GM23338 (cell line): ENCODE measurements around the gene MIA.

Experiments used
- CREB1 ChIP-seq: fragments of 250-450 bp; sonication (Bioruptor Pico); IDR thresholded peaks from 2 replicates; pipeline ENCODE4 v1.5.0; 2020; ENCODE audit warnings: low read depth, mild to moderate bottlenecking, moderate library complexity
- EZH2 ChIP-seq: fragments of 200-600 bp; sonication (generic); IDR thresholded peaks from one replicate; pipeline ENCODE4 v1.8.0; 2017; ENCODE audit warnings: antibody characterized with exemption, mild to moderate bottlenecking, low read depth; ENCODE audit not compliant: unreplicated experiment
- EZH2phosphoT487 ChIP-seq: fragments of 200-600 bp; sonication (generic); IDR thresholded peaks from one replicate; pipeline ENCODE4 v1.8.1; 2018; ENCODE audit warnings: antibody characterized with exemption; ENCODE audit not compliant: unreplicated experiment
- NANOG ChIP-seq: IDR thresholded peaks from 2 replicates; pipeline ENCODE4 v1.6.1; 2016; ENCODE audit warnings: antibody characterized with exemption, borderline replicate concordance
- POLR2AphosphoS5 ChIP-seq: IDR thresholded peaks from 2 replicates; pipeline ENCODE4 v1.6.1; 2016; ENCODE audit warnings: antibody characterized with exemption, low read depth
- ZNF114 ChIP-seq: fragments of 250-450 bp; sonication (Bioruptor Pico); IDR thresholded peaks from 2 replicates; pipeline ENCODE4 v1.5.0; 2020; ENCODE audit warnings: mild to moderate bottlenecking, moderate library complexity
- TF ChIP-seq, protein P1 (sequence below), 2 experiments: fragments of 200-600 bp in 1 of 2; sonication (generic) in 1 of 2; conservative IDR thresholded peaks; 2 replicates each; pipeline versions ENCODE4 v1.5.1 to v1.6.1; 2016 to 2017; ENCODE audit warnings: antibody characterized with exemption in 2 of 2, low read depth in 2 of 2, mild to moderate bottlenecking in 2 of 2, moderate library complexity in 1 of 2
- TF ChIP-seq, protein P2 (sequence below): IDR thresholded peaks from one replicate; pipeline ENCODE4 v1.6.1; 2018; ENCODE audit warnings: antibody characterized with exemption; ENCODE audit not compliant: unreplicated experiment
- TF ChIP-seq, protein P3 (sequence below): IDR thresholded peaks from 2 replicates; pipeline ENCODE4 v1.6.1; 2016; ENCODE audit warnings: antibody characterized with exemption

DNA sequence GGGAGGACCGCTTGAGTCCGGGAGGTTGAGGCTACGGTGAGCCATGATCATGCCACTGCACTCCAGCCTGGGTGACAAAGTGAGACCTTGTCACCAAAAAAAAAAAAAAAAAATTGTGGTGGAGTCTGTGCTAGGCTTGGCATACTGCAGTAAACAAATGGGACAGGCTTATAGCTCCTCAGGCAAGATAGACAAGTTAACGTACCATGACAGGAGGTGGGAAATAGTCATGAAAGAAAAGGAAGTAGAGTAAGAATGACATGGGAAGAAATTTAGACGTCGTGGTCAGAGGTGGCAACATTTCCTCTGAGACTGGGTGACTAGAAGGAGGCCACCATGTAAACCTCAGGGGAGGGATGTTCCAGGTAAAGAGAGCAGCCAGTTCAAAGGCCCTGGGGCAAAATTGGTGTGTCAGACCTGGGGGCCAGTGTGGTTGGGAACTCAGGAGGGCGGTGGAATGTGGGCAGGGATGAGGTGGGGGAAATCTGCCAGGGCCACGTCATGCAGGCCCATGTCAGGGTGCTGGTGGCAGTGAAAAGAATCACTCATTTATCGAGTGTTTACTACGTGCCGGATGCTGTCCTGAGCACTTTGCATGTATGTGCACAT lies 18.7 kb upstream of the MIA start:
- TF ChIP-seq, protein P1, sequence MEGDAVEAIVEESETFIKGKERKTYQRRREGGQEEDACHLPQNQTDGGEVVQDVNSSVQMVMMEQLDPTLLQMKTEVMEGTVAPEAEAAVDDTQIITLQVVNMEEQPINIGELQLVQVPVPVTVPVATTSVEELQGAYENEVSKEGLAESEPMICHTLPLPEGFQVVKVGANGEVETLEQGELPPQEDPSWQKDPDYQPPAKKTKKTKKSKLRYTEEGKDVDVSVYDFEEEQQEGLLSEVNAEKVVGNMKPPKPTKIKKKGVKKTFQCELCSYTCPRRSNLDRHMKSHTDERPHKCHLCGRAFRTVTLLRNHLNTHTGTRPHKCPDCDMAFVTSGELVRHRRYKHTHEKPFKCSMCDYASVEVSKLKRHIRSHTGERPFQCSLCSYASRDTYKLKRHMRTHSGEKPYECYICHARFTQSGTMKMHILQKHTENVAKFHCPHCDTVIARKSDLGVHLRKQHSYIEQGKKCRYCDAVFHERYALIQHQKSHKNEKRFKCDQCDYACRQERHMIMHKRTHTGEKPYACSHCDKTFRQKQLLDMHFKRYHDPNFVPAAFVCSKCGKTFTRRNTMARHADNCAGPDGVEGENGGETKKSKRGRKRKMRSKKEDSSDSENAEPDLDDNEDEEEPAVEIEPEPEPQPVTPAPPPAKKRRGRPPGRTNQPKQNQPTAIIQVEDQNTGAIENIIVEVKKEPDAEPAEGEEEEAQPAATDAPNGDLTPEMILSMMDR (conservative IDR thresholded peaks at IDR 0.05; ENCODE audit: low read depth in 2 of 2): no peak
- TF ChIP-seq POLR2AphosphoS5: no peak
- no peak for TF ChIP-seq EZH2phosphoT487
- no peak for TF ChIP-seq EZH2
- no peak for TF ChIP-seq ZNF114 (CRISPR knock-in tag)
- TF ChIP-seq, protein P2, sequence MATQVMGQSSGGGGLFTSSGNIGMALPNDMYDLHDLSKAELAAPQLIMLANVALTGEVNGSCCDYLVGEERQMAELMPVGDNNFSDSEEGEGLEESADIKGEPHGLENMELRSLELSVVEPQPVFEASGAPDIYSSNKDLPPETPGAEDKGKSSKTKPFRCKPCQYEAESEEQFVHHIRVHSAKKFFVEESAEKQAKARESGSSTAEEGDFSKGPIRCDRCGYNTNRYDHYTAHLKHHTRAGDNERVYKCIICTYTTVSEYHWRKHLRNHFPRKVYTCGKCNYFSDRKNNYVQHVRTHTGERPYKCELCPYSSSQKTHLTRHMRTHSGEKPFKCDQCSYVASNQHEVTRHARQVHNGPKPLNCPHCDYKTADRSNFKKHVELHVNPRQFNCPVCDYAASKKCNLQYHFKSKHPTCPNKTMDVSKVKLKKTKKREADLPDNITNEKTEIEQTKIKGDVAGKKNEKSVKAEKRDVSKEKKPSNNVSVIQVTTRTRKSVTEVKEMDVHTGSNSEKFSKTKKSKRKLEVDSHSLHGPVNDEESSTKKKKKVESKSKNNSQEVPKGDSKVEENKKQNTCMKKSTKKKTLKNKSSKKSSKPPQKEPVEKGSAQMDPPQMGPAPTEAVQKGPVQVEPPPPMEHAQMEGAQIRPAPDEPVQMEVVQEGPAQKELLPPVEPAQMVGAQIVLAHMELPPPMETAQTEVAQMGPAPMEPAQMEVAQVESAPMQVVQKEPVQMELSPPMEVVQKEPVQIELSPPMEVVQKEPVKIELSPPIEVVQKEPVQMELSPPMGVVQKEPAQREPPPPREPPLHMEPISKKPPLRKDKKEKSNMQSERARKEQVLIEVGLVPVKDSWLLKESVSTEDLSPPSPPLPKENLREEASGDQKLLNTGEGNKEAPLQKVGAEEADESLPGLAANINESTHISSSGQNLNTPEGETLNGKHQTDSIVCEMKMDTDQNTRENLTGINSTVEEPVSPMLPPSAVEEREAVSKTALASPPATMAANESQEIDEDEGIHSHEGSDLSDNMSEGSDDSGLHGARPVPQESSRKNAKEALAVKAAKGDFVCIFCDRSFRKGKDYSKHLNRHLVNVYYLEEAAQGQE: no peak
- no peak for TF ChIP-seq NANOG
- TF ChIP-seq CREB1 (CRISPR knock-in tag): no peak
- TF ChIP-seq, protein P3, sequence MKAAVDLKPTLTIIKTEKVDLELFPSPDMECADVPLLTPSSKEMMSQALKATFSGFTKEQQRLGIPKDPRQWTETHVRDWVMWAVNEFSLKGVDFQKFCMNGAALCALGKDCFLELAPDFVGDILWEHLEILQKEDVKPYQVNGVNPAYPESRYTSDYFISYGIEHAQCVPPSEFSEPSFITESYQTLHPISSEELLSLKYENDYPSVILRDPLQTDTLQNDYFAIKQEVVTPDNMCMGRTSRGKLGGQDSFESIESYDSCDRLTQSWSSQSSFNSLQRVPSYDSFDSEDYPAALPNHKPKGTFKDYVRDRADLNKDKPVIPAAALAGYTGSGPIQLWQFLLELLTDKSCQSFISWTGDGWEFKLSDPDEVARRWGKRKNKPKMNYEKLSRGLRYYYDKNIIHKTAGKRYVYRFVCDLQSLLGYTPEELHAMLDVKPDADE: no peak
